H1 (cell line): ENCODE results near the gene TMEM44. TPM values are rescaled to one million over a fixed set of nuclear protein-coding genes. Genes with fewer than 3 reads are reported as not detected.

Source experiments
- CTCF ChIA-PET: fragments of 300-600 bp; sonication (Branson Sonifier 250); formaldehyde crosslinking; loops from one replicate; lab custom pipeline; 2021; ENCODE audit not compliant: partially characterized antibody; lab: Charles Lee
- POLR2A ChIA-PET: fragments of 300-600 bp; sonication (Branson Sonifier 250); formaldehyde crosslinking; loops from one replicate; lab custom pipeline; 2021; ENCODE audit warnings: inconsistent platforms; ENCODE audit not compliant: partially characterized antibody; lab: Charles Lee
- DNase-seq, 2 experiments: peaks; one replicate each; pipeline versions ENCODE4 v3.0.0 to v3.0.0-alpha.2; 2010 to 2022; ENCODE audit warnings: low spot score in 2 of 2, low read depth in 1 of 2, mixed read lengths in 1 of 2
- FAIRE-seq: peaks from 2 replicates; lab custom pipeline; 2011; peaks lifted over from hg19 to GRCh38; lab: Jason Lieb, UNC
- H2AFZ ChIP-seq: 2 replicates; pipeline ENCODE4 v1.8.1; 2012; ENCODE audit warnings: low read length, inconsistent platforms
- H2AK5ac ChIP-seq: 2 replicates; pipeline ENCODE4 v1.6.1; 2013; ENCODE audit warnings: low read depth, low read length
- H2BK120ac ChIP-seq: replicated peaks from 2 replicates; pipeline ENCODE3; 2013; ENCODE audit warnings: low read depth, low read length, inconsistent platforms
- H2BK12ac ChIP-seq: 2 replicates; pipeline ENCODE4 v1.6.1; 2013; ENCODE audit warnings: low read depth, low read length
- H2BK15ac ChIP-seq: 2 replicates; pipeline ENCODE4 v1.6.1; 2013; ENCODE audit warnings: low read length
- H2BK20ac ChIP-seq: 2 replicates; pipeline ENCODE4 v1.6.1; 2013; ENCODE audit warnings: low read length
- H2BK5ac ChIP-seq: 2 replicates; pipeline ENCODE4 v1.6.1; 2013; ENCODE audit warnings: low read depth, low read length
- H3K14ac ChIP-seq: 2 replicates; pipeline ENCODE4 v1.6.1; 2013; ENCODE audit warnings: inconsistent platforms; ENCODE audit not compliant: insufficient read length
- H3K18ac ChIP-seq: 2 replicates; pipeline ENCODE4 v1.6.1; 2013; ENCODE audit warnings: low read length; ENCODE audit errors: extremely low read depth
- H3K23ac ChIP-seq: 2 replicates; pipeline ENCODE4 v1.6.1; 2013; ENCODE audit warnings: inconsistent platforms; ENCODE audit not compliant: insufficient read length
- H3K23me2 ChIP-seq: 2 replicates; pipeline ENCODE4 v1.6.1; 2013; ENCODE audit warnings: low read depth, low read length
- H3K27ac ChIP-seq: 2 replicates; pipeline ENCODE4 v1.6.1; 2011; ENCODE audit warnings: low read depth, low read length, inconsistent platforms
- H3K27me3 ChIP-seq, 4 experiments: replicated peaks in 1 of 4; 1 replicate in 1 of 4; 2 replicates in 3 of 4; pipeline versions ENCODE4 v1.6.1 to v1.8.1; 2011 to 2013; ENCODE audit warnings: low read length in 3 of 4, mild to moderate bottlenecking in 3 of 4, inconsistent platforms in 2 of 4, mixed read lengths in 2 of 4, moderate library complexity in 1 of 4; ENCODE audit not compliant: control insufficient read depth in 3 of 4, insufficient read depth in 3 of 4; ENCODE audit errors: extremely low read depth in 1 of 4
- H3K36me3 ChIP-seq, 4 experiments: 2 replicates each; pipeline versions ENCODE4 v1.6.1 to v1.8.1; 2011 to 2013; ENCODE audit warnings: mild to moderate bottlenecking in 4 of 4, low read length in 3 of 4, moderate library complexity in 2 of 4, control low read depth in 1 of 4, inconsistent platforms in 1 of 4; ENCODE audit not compliant: insufficient read depth in 4 of 4, control insufficient read depth in 2 of 4
- H3K4ac ChIP-seq: replicated peaks from 2 replicates; pipeline ENCODE3; 2013; ENCODE audit warnings: low read length, low read depth, mixed read lengths, inconsistent platforms; ENCODE audit not compliant: insufficient read length
- H3K4me1 ChIP-seq, 4 experiments: replicated peaks in 1 of 4; 1 replicate in 1 of 4; 2 replicates in 3 of 4; pipeline versions ENCODE4 v1.6.1 to v1.8.1; 2011 to 2013; ENCODE audit warnings: low read length in 3 of 4, inconsistent platforms in 2 of 4, mixed read lengths in 1 of 4; ENCODE audit not compliant: insufficient read depth in 4 of 4, control insufficient read depth in 3 of 4
- H3K4me2 ChIP-seq, 2 experiments: 2 replicates each; pipeline versions ENCODE4 v1.6.1 to v1.8.1; 2011 to 2013; ENCODE audit warnings: low read depth in 2 of 2, low read length in 2 of 2, control low read depth in 1 of 2, inconsistent platforms in 1 of 2, mild to moderate bottlenecking in 1 of 2; ENCODE audit not compliant: insufficient read depth in 1 of 2
- H3K4me3 ChIP-seq, 4 experiments: fragments of 200-600, 300-600 bp in 1 of 4; sonication (generic), shearing (Covaris generic), sonication (Bioruptor Twin) in 1 of 4; 2 replicates each; pipeline versions ENCODE4 v1.5.1 to v1.8.1; 2011 to 2016; ENCODE audit warnings: low read length in 4 of 4, low read depth in 3 of 4, control low read depth in 2 of 4, inconsistent platforms in 2 of 4, mild to moderate bottlenecking in 2 of 4, mixed read lengths in 1 of 4, moderate library complexity in 1 of 4; ENCODE audit not compliant: insufficient read depth in 2 of 4; ENCODE audit errors: extremely low read depth in 1 of 4
- H3K56ac ChIP-seq: replicated peaks from 2 replicates; pipeline ENCODE3; 2013; ENCODE audit warnings: low read depth, mild to moderate bottlenecking, mixed read lengths, low read length, inconsistent platforms; ENCODE audit not compliant: insufficient read length
- H3K79me1 ChIP-seq: 2 replicates; pipeline ENCODE4 v1.6.1; 2013; ENCODE audit warnings: low read depth, low read length, control low read depth
- H3K79me2 ChIP-seq, 2 experiments: 2 replicates each; pipeline versions ENCODE4 v1.6.1 to v1.8.1; 2012 to 2013; ENCODE audit warnings: low read length in 2 of 2, mild to moderate bottlenecking in 2 of 2, inconsistent platforms in 1 of 2; ENCODE audit not compliant: insufficient read depth in 2 of 2, control insufficient read depth in 1 of 2
- H3K9ac ChIP-seq, 4 experiments: replicated peaks in 1 of 4; 1 replicate in 1 of 4; 2 replicates in 3 of 4; pipeline versions ENCODE4 v1.6.1 to v1.8.1; 2011 to 2013; ENCODE audit warnings: low read depth in 3 of 4, low read length in 3 of 4, control low read depth in 2 of 4, mild to moderate bottlenecking in 2 of 4, moderate library complexity in 2 of 4, inconsistent platforms in 1 of 4; ENCODE audit errors: extremely low read depth in 1 of 4
- H3K9me3 ChIP-seq, 2 experiments: 2 replicates each; pipeline versions ENCODE4 v1.6.1 to v1.8.1; 2012 to 2013; ENCODE audit warnings: mild to moderate bottlenecking in 2 of 2, moderate library complexity in 2 of 2, control low read depth in 1 of 2, inconsistent platforms in 1 of 2, low read depth in 1 of 2, low read length in 1 of 2, mixed read lengths in 1 of 2; ENCODE audit not compliant: insufficient read depth in 2 of 2
- H4K20me1 ChIP-seq, 2 experiments: replicated peaks in 1 of 2; 2 replicates each; pipeline versions ENCODE3 to v1.8.1; 2011 to 2013; ENCODE audit warnings: inconsistent platforms in 2 of 2, low read length in 2 of 2, mild to moderate bottlenecking in 1 of 2; ENCODE audit not compliant: insufficient read depth in 2 of 2, control insufficient read depth in 1 of 2
- H4K5ac ChIP-seq: 2 replicates; pipeline ENCODE4 v1.6.1; 2013; ENCODE audit warnings: low read length, low read depth, mixed read lengths, inconsistent platforms; ENCODE audit not compliant: insufficient read length
- H4K8ac ChIP-seq: 2 replicates; pipeline ENCODE4 v1.8.0; 2013; ENCODE audit warnings: mild to moderate bottlenecking, moderate library complexity, low read length, inconsistent platforms; ENCODE audit not compliant: insufficient read depth; ENCODE audit errors: extremely low read depth
- H4K91ac ChIP-seq: replicated peaks from 2 replicates; pipeline ENCODE3; 2013; ENCODE audit warnings: low read length, mixed read lengths, inconsistent platforms; ENCODE audit not compliant: insufficient read length
- SIN3A ChIP-seq, 2 experiments: IDR thresholded peaks in 1 of 2; conservative IDR thresholded peaks in 1 of 2; 2 replicates each; pipeline ENCODE4 v1.6.1; 2011 to 2012; ENCODE audit warnings: low read length in 2 of 2, improper control_type of control experiment in 1 of 2, low read depth in 1 of 2, mild to moderate bottlenecking in 1 of 2
- SP1 ChIP-seq: IDR thresholded peaks from 2 replicates; pipeline ENCODE4 v1.6.1; 2011; ENCODE audit warnings: low read depth, low read length
- ZNF274 ChIP-seq: IDR thresholded peaks from 2 replicates; pipeline ENCODE4 v1.7.0; 2012; ENCODE audit warnings: low read length, borderline replicate concordance; ENCODE audit errors: extremely low read depth
- WGBS, 2 experiments: shearing (Covaris generic) in 1 of 2; methylation state at CpG; one replicate each; pipeline versions ENCODE4 v1.1.6 to v1.1.7; 2013 to 2015; ENCODE audit warnings: low lambda C conversion rate in 2 of 2, mixed read lengths in 2 of 2, inconsistent platforms in 1 of 2, low coverage in 1 of 2, missing lambda C conversion rate in 1 of 2; ENCODE audit not compliant: insufficient replicate concordance in 2 of 2, insufficient coverage in 1 of 2, insufficient read length in 1 of 2; ENCODE audit errors: extremely low coverage in 1 of 2, missing lambda C conversion rate in 1 of 2; 5-methylcytosine and 5-hydroxymethylcytosine counted together
- polyA plus RNA-seq, 7 experiments: library from polyadenylated mRNA; depleted of rRNA in 3 of 7; stranded (reverse) in 5 of 7; unstranded in 2 of 7; fragments of >200 nt in 5 of 7; fragments of 200-250 nt in 2 of 7; gene quantifications; 1 replicate in 5 of 7; 2 replicates in 1 of 7; 4 replicates in 1 of 7; pipeline versions ENCODE4 v1.2.1 to v1.2.3, GENCODE V29; 2011 to 2013; ENCODE audit warnings: missing spikeins in 2 of 7, mixed read lengths in 2 of 7
- total RNA-seq: library from RNA; stranded (reverse); fragmentation: NEBNext Ultra II Directional; extraction: Animal tissue kit (Norgen Biotek cat#: 25700); gene quantifications from 2 replicates; pipeline ENCODE4 v1.2.1, GENCODE V29; 2021

TMEM44 gene
- total and polyA plus RNA-seq, 2 of the 8 experiments (the other 6 are each of a cell fraction or from before 2014, with no cell fraction given) = 14.0 to 16.7 TPM

- CTCF ChIA-PET = interaction anchor here (0.8 to 13.0 kb wide), 3 partner anchors 9 to 400 kb away, joined by 3 to 110 read pairs (median 3); partner anchors contain the start of gene FAM43A
- no peak for FAIRE-seq
- POLR2A ChIA-PET = interaction anchor here (1.1 kb wide), 2 partner anchors 11 to 432 kb away, joined by 3 read pairs; no protein-coding TSS in a partner anchor
Measured at GRCh38 chr3:194675081-194675640, 41.9 kb upstream of the TMEM44 start.

More at GRCh38 chr3:194675081-194675640, 41.9 kb upstream of the TMEM44 start:
- Histone ChIP-seq H3K27me3 (peaks cover 0 to 2% (median 0%) of the 10 kb centered on the region in 4 experiments; a peak in 2 of 7 replicates), H3K27ac (no peak overlapping the region), H3K23me2 (peaks cover 2% of the 10 kb centered on the region; the same call in 1 of the 2 replicates), H4K5ac (no peak overlapping the region), H3K14ac (no peak overlapping the region), H4K91ac (no peak overlapping the region), H3K18ac (no peak overlapping the region), H2BK15ac (no peak overlapping the region), H2BK12ac (no peak overlapping the region), H3K4me1 (peaks cover 0 to 4% (median under 1%) of the 10 kb centered on the region in 4 experiments; a peak in 4 of 7 replicates), H3K4ac (no peak overlapping the region), H3K79me2 (peaks cover 8 to 18% of the 10 kb centered on the region in 2 experiments), H3K9ac (no peak overlapping the region), H2BK5ac (no peak overlapping the region), H4K20me1 (peaks cover 0 to 2% of the 10 kb centered on the region in 2 experiments), H2BK20ac (no peak overlapping the region), H3K4me2 (no peak overlapping the region), H3K23ac (no peak overlapping the region), H3K36me3 (no peaks in the 10 kb centered on the region), H4K8ac (0 out of 2 replicates have a peak overlapping the region, but pooled peaks have one; percentile 12), H2AK5ac (no peak overlapping the region; the same call in 1 of the 2 replicates)
- no peak for DNase-seq
- 80% methylated on average over 12 of the region's 12 CpGs; no CpG with 5 or more reads in 1 of the 2 experiments for WGBS, 2 experiments
- TF ChIP-seq SIN3A (conservative IDR thresholded peaks at IDR 0.05 in 1 of 2, IDR thresholded peaks at IDR 0.05 in 1 of 2; ENCODE audit: low read depth in 1 of 2, low read length in 2 of 2) = no peak
- no peak for TF ChIP-seq ZNF274
- TF ChIP-seq SP1 = no peak
- TF ChIP-seq, all 59 proteins: peak for 0
- Histone ChIP-seq H2AFZ (peak overlapping the region; percentile 49; the same call in 1 of the 2 replicates), H3K9me3 (no peaks in the 10 kb centered on the region), H2BK120ac (no peak overlapping the region), H3K56ac (no peak overlapping the region), H3K79me1 (no peaks in the 10 kb centered on the region; the same call in 1 of the 2 replicates), H3K4me3 (no peak overlapping the region)
